NCI-H2227 treated with DMSO at 0.1 percent for 48 hours (cell line): Measurements from ENCODE around the gene UROS.

Source experiments
- DNase-seq: peaks from one replicate; lab custom pipeline; 2025; lab: John Stamatoyannopoulos, UW

The UROS gene

GRCh38 chr10:125788156-125789034 lies 34.7 kb downstream of the UROS start:
- no peak for DNase-seq

- no peak for DNase-seq
Measured at GRCh38 chr10:125785791-125786190, 37.3 kb downstream of the UROS start.

GRCh38 chr10:125783957-125784356 lies 39.1 kb downstream of the UROS start:
- DNase-seq: no peak

- no peak for DNase-seq
Measured at GRCh38 chr10:125783408-125783807, 39.6 kb downstream of the UROS start.

- DNase-seq: no peak
Measured at GRCh38 chr10:125782616-125783015, 40.4 kb downstream of the UROS start.

- no peak for DNase-seq
Measured at GRCh38 chr10:125782054-125782453, 41.0 kb downstream of the UROS start.

GRCh38 chr10:125781374-125781773 lies 41.7 kb downstream of the UROS start:
- DNase-seq: no peak

- no peak for DNase-seq
Measured at GRCh38 chr10:125779403-125780327, 43.4 kb downstream of the UROS start.

GRCh38 chr10:125778556-125778955 lies 44.5 kb downstream of the UROS start:
- DNase-seq: no peak

- DNase-seq: no peak
Measured at GRCh38 chr10:125777806-125778205, 45.3 kb downstream of the UROS start.

GRCh38 chr10:125775491-125776106 lies 47.5 kb downstream of the UROS start, which contains the start of gene MMP21:
Gene MMP21, minus strand, starts transcription at chr10:125775821. Its CDS starts 0 bp downstream, at chr10:125775821.
- no peak for DNase-seq

- no peak for DNase-seq
Measured at GRCh38 chr10:125774581-125775191, 48.4 kb downstream of the UROS start.

GRCh38 chr10:125773687-125774543 lies 49.1 kb downstream of the UROS start:
- DNase-seq: no peak

GRCh38 chr10:125772864-125773180 lies 50.2 kb downstream of the UROS start:
- DNase-seq: no peak

- no peak for DNase-seq
Measured at GRCh38 chr10:125772112-125772863, 50.8 kb downstream of the UROS start.

GRCh38 chr10:125770844-125771243 lies 52.2 kb downstream of the UROS start:
- no peak for DNase-seq

GRCh38 chr10:125769175-125769574 lies 53.9 kb downstream of the UROS start:
- no peak for DNase-seq

GRCh38 chr10:125768219-125768855 lies 54.7 kb downstream of the UROS start:
- peak; percentile 21 for DNase-seq

- DNase-seq: no peak
Measured at GRCh38 chr10:125766511-125766910, 56.5 kb downstream of the UROS start.

GRCh38 chr10:125765835-125766234 lies 57.2 kb downstream of the UROS start:
- DNase-seq: no peak
